ENCODE data around the gene PTPRD.

DNA sequence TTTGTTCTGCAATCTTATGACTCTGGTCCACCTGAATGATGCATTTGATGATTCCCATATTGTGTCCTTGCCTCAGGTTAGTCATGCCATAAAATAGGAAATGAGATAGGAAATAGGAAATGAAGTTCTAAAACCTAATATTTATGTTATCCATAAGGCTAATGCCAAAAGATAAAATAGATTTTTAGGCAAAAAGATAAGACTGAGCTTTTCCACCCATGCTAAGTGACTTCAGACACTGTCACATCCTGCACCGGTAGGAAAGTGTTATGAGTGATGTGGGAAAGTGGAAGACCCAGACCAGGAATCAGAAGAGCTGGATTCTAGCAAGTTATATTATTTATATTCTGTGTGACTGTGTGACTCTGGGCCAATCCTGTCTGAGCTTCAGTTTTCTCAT is 2212.4 kb downstream of the PTPRD start:
- no peak for TF ChIP-seq EZH2phosphoT487 (IDR thresholded peaks at IDR 0.05; ENCODE audit: borderline replicate concordance)
- TF ChIP-seq, protein P1, sequence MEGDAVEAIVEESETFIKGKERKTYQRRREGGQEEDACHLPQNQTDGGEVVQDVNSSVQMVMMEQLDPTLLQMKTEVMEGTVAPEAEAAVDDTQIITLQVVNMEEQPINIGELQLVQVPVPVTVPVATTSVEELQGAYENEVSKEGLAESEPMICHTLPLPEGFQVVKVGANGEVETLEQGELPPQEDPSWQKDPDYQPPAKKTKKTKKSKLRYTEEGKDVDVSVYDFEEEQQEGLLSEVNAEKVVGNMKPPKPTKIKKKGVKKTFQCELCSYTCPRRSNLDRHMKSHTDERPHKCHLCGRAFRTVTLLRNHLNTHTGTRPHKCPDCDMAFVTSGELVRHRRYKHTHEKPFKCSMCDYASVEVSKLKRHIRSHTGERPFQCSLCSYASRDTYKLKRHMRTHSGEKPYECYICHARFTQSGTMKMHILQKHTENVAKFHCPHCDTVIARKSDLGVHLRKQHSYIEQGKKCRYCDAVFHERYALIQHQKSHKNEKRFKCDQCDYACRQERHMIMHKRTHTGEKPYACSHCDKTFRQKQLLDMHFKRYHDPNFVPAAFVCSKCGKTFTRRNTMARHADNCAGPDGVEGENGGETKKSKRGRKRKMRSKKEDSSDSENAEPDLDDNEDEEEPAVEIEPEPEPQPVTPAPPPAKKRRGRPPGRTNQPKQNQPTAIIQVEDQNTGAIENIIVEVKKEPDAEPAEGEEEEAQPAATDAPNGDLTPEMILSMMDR (conservative IDR thresholded peaks at IDR 0.05; ENCODE audit: low read length) = no peak

Measured in Loucy (cell line).